Measurements from ENCODE around the gene EARS2. TPM values are rescaled to one million over a fixed set of nuclear protein-coding genes. Genes with fewer than 3 reads are reported as not detected.

Gene EARS2
- total and polyA plus RNA-seq, 2 of the 4 experiments (the other 2 are of a cell fraction) = 28.1 to 37.8 TPM

DNA sequence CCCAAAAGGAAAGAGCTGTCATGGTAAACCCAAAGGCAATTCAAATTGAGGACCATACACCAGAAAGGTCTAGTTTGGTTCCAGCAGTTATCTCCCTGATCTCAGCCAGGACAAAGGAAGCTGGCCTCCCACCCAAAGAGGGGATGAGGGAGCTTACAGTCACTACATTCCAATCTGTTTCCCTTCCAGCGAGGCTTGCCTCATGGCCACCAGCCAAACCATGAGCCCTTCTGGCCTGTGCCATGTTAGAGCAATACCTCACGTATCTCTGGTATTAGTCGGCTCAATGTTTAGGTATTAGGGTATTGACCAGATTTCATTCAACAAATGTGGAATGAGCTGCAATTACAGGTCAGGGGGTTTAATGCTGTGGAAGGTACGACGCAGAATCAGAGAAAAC, 30.6 kb upstream of the EARS2 start:
- intact Hi-C loops (cut with micrococcal nuclease) (no loop called here), dilution Hi-C loops (cut with HindIII; ENCODE audit: low sequenced_read_pairs, unreplicated experiment) (no loop called here), in situ Hi-C loops (cut with MboI; ENCODE audit: low sequenced_read_pairs) (no loop called here)
- H3K9me3 ChIP-seq (ENCODE audit: control insufficient read depth, insufficient read depth, low read length) = no peaks in the 10 kb centered on the region
- ChIA-PET CTCF (no interaction called here), POLR2A (ENCODE audit: unreplicated experiment) (no interaction called here)
- peak overlapping the region; percentile 50; the same call in 1 of the 2 replicates for H3K56ac ChIP-seq (ENCODE audit: extremely low read depth, insufficient read depth, low read length)
- H4K91ac ChIP-seq (ENCODE audit: insufficient read depth, low read depth, low read length) = peak overlapping the region; percentile 64
- DNase-seq = peak; percentile 96
- peak overlapping the region; percentile 66; the same call in 2 of the 3 replicates for H2BK15ac ChIP-seq (ENCODE audit: low read depth, low read length)
- H2BK5ac ChIP-seq (ENCODE audit: low read depth, low read length, poor library complexity, severe bottlenecking) = peak overlapping the region; percentile 81
- peak overlapping the region; percentile 61 for H3K18ac ChIP-seq (ENCODE audit: low read depth, low read length)
- peak overlapping the region; percentile 85 for H3K27ac ChIP-seq (ENCODE audit: insufficient read depth, low read length)
- peak overlapping the region; percentile 30; the same call in 1 of the 2 replicates for H3K23ac ChIP-seq (ENCODE audit: low read depth, low read length)
- H3K4me3 ChIP-seq (ENCODE audit: insufficient read depth, low read depth, low read length) = no peak overlapping the region
- no TSS peak for BruUV-seq (replicated peaks)
- peaks cover 17% of the 10 kb centered on the region for H4K20me1 ChIP-seq (ENCODE audit: insufficient read depth, low read length)
- H3K27me3 ChIP-seq (ENCODE audit: control insufficient read depth, insufficient read depth, low read length) = no peaks in the 10 kb centered on the region
- peak overlapping the region; percentile 52; the same call in 1 of the 2 replicates for H2AK5ac ChIP-seq (ENCODE audit: low read depth, low read length)
- peak overlapping the region; percentile 42; the same call in 1 of the 2 replicates for H3K4me2 ChIP-seq (ENCODE audit: low read depth, low read length)
- H3K36me3 ChIP-seq (ENCODE audit: control insufficient read depth, insufficient read depth, low read length) = peaks cover 42% of the 10 kb centered on the region
- TF ChIP-seq CEBPB (IDR thresholded peaks at IDR 0.05; ENCODE audit: low read depth, low read length) (peak; percentile 62), FOS (IDR thresholded peaks at IDR 0.05; ENCODE audit: low read depth, low read length) (no peak), RFX5 (IDR thresholded peaks at IDR 0.05; ENCODE audit: low read depth, low read length) (no peak), SMC3 (IDR thresholded peaks at IDR 0.05; ENCODE audit: low read depth, low read length) (no peak), CHD1 (IDR thresholded peaks at IDR 0.05; ENCODE audit: low read depth, low read length) (no peak), MXI1 (IDR thresholded peaks at IDR 0.05; ENCODE audit: borderline replicate concordance, low read depth, low read length) (0 out of 2 replicates have a peak, but pooled peaks have one; percentile 34)
- TF ChIP-seq, protein P1, sequence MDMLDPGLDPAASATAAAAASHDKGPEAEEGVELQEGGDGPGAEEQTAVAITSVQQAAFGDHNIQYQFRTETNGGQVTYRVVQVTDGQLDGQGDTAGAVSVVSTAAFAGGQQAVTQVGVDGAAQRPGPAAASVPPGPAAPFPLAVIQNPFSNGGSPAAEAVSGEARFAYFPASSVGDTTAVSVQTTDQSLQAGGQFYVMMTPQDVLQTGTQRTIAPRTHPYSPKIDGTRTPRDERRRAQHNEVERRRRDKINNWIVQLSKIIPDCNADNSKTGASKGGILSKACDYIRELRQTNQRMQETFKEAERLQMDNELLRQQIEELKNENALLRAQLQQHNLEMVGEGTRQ (IDR thresholded peaks at IDR 0.05; ENCODE audit: low read depth, low read length) = no peak
- TF ChIP-seq, protein P2, sequence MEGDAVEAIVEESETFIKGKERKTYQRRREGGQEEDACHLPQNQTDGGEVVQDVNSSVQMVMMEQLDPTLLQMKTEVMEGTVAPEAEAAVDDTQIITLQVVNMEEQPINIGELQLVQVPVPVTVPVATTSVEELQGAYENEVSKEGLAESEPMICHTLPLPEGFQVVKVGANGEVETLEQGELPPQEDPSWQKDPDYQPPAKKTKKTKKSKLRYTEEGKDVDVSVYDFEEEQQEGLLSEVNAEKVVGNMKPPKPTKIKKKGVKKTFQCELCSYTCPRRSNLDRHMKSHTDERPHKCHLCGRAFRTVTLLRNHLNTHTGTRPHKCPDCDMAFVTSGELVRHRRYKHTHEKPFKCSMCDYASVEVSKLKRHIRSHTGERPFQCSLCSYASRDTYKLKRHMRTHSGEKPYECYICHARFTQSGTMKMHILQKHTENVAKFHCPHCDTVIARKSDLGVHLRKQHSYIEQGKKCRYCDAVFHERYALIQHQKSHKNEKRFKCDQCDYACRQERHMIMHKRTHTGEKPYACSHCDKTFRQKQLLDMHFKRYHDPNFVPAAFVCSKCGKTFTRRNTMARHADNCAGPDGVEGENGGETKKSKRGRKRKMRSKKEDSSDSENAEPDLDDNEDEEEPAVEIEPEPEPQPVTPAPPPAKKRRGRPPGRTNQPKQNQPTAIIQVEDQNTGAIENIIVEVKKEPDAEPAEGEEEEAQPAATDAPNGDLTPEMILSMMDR (conservative IDR thresholded peaks at IDR 0.05; ENCODE audit: low read depth, low read length) = no peak
- peak overlapping the region; percentile 75 for H2BK20ac ChIP-seq (ENCODE audit: low read depth, low read length)
- H2AFZ ChIP-seq (replicated peaks; ENCODE audit: low read length, poor library complexity) = no peak overlapping the region
- peaks cover 34 to 77% of the 10 kb centered on the region in 2 experiments for H3K79me1 ChIP-seq (ENCODE audit: low read depth in 1 of 2, low read length in 2 of 2)
- ATAC-seq (ENCODE audit: low read depth) = peak; percentile 96
- peak overlapping the region; percentile 35 to 74; a peak in 3 of 4 replicates for H4K8ac ChIP-seq (ENCODE audit: low read depth in 2 of 2, low read length in 2 of 2)
- WGBS, 2 experiments (ENCODE audit: extremely low coverage in 2 of 2, insufficient read length in 1 of 2) = no CpG with 5 or more reads among the region's 5 CpGs
- peaks cover 12% of the 10 kb centered on the region for H3K9me1 ChIP-seq (ENCODE audit: insufficient read depth, low read length)
- H4K5ac ChIP-seq (ENCODE audit: low read depth, low read length) = peak overlapping the region; percentile 69
- H3K4me1 ChIP-seq (ENCODE audit: control insufficient read depth, insufficient read depth, low read length) = peaks cover 6% of the 10 kb centered on the region; the same call in 1 of the 2 replicates
- H3K9ac ChIP-seq (ENCODE audit: low read depth, low read length) = no peak overlapping the region
- H2BK120ac ChIP-seq (ENCODE audit: low read depth, low read length) = peak overlapping the region; percentile 85
- peak overlapping the region; percentile 84 for H3K4ac ChIP-seq (ENCODE audit: low read depth, low read length)
- H3K14ac ChIP-seq (replicated peaks; ENCODE audit: low read depth, low read length) = peak overlapping the region; percentile 69
- H2AK9ac ChIP-seq (replicated peaks; ENCODE audit: low read depth, low read length, poor library complexity) = peak overlapping the region; percentile 86
